ENCODE data around the gene PKD2. TPM values are rescaled to one million over a fixed set of nuclear protein-coding genes. Genes with fewer than 3 reads are reported as not detected.

PKD2 gene
- total and polyA plus RNA-seq, 2 of the 13 experiments (the other 11 are each of a cell fraction or from before 2014, with no cell fraction given): 5.6 to 9.1 TPM

GRCh38 chr4:88029556-88029955 lies 22.1 kb downstream of the PKD2 start:
- ChIA-PET POLR2A (no interaction called here), CTCF (ENCODE audit: low intra/inter-chr PET ratio, low total read pairs) (no interaction called here)
- ATAC-seq (no peak), FAIRE-seq (no peak), DNase-seq (ENCODE audit: low spot score) (no peak)
- Histone ChIP-seq H3K4me3 (replicated peaks in 1 of 3; ENCODE audit: insufficient read depth in 1 of 3, low read depth in 2 of 3, low read length in 3 of 3) (no peak overlapping the region), H3K27ac (ENCODE audit: extremely low read length, insufficient read depth, low read length) (no peak overlapping the region), H3K4me1 (ENCODE audit: insufficient read depth, low read length) (no peaks in the 10 kb centered on the region), H2AFZ (ENCODE audit: low read length) (no peak overlapping the region), H3K27me3 (ENCODE audit: control insufficient read depth in 1 of 2, insufficient read depth in 2 of 2, low read length in 2 of 2) (no peaks in the 10 kb centered on the region), H3K36me3 (replicated peaks in 1 of 2; ENCODE audit: control insufficient read depth in 1 of 2, insufficient read depth in 2 of 2, low read length in 2 of 2) (no peaks in the 10 kb centered on the region; a peak in 3 of 5 replicates), H4K20me1 (ENCODE audit: insufficient read depth, low read length) (no peaks in the 10 kb centered on the region), H3K9ac (ENCODE audit: insufficient read depth, low read depth, low read length) (no peak overlapping the region), H3K79me2 (ENCODE audit: insufficient read depth, low read length) (no peaks in the 10 kb centered on the region), H3K4me2 (ENCODE audit: low read depth, low read length) (no peak overlapping the region), H3K9me3 (ENCODE audit: low read length) (peaks cover 12% of the 10 kb centered on the region)
- in situ Hi-C loops (cut with HindIII; ENCODE audit: extremely low pct_ligation_motif_present, low pct_unique_long_range_greater_than_20kb): no loop called here
- no TSS peak for BruUV-seq (replicated peaks)
- intact Hi-C loops (cut with micrococcal nuclease; ENCODE audit: unreplicated experiment): loop anchor here (5.0 kb wide), 1 partner anchor 883 kb away; no protein-coding TSS in a partner anchor
- WGBS (ENCODE audit: low lambda C conversion rate): over 99% methylated on average over 3 of the region's 3 CpGs
- TF ChIP-seq RORA (CRISPR knock-in tag; IDR thresholded peaks at IDR 0.05) (no peak), SIX4 (CRISPR knock-in tag; IDR thresholded peaks at IDR 0.05) (no peak), GLI4 (CRISPR knock-in tag; IDR thresholded peaks at IDR 0.05; ENCODE audit: borderline replicate concordance) (no peak)

GRCh38 chr4:88030565-88031310 lies 23.3 kb downstream of the PKD2 start:
- FAIRE-seq (no peak), DNase-seq (ENCODE audit: low spot score) (no peak), ATAC-seq (no peak)
- no peaks in the 10 kb centered on the region for H3K27me3 ChIP-seq (ENCODE audit: control insufficient read depth in 1 of 2, insufficient read depth in 2 of 2, low read length in 2 of 2)
- peaks cover 0 to 3% of the 10 kb centered on the region in 2 experiments; a peak in 3 of 5 replicates for H3K36me3 ChIP-seq (replicated peaks in 1 of 2; ENCODE audit: control insufficient read depth in 1 of 2, insufficient read depth in 2 of 2, low read length in 2 of 2)
- H3K79me2 ChIP-seq (ENCODE audit: insufficient read depth, low read length): no peaks in the 10 kb centered on the region
- H3K4me2 ChIP-seq (ENCODE audit: low read depth, low read length): no peak overlapping the region
- H3K4me3 ChIP-seq (replicated peaks in 1 of 3; ENCODE audit: insufficient read depth in 1 of 3, low read depth in 2 of 3, low read length in 3 of 3): no peak overlapping the region
- intact Hi-C loops (cut with micrococcal nuclease; ENCODE audit: unreplicated experiment) (no loop called here), in situ Hi-C loops (cut with HindIII; ENCODE audit: extremely low pct_ligation_motif_present, low pct_unique_long_range_greater_than_20kb) (loop anchor here (10.0 kb wide), 1 partner anchor 484 kb away; no protein-coding TSS in a partner anchor)
- 84% methylated on average over 12 of the region's 12 CpGs for WGBS (ENCODE audit: low lambda C conversion rate)
- no peaks in the 10 kb centered on the region for H3K4me1 ChIP-seq (ENCODE audit: insufficient read depth, low read length)
- ChIA-PET POLR2A (no interaction called here), CTCF (ENCODE audit: low intra/inter-chr PET ratio, low total read pairs) (interaction anchor here (1.1 kb wide), 1 partner anchor 181 kb away, joined by 3 read pairs; no protein-coding TSS in a partner anchor)
- peaks cover 9% of the 10 kb centered on the region for H3K9me3 ChIP-seq (ENCODE audit: low read length)
- no peaks in the 10 kb centered on the region for H4K20me1 ChIP-seq (ENCODE audit: insufficient read depth, low read length)
- H2AFZ ChIP-seq (ENCODE audit: low read length): no peak overlapping the region
- no TSS peak for BruUV-seq (replicated peaks)
- no peak overlapping the region for H3K9ac ChIP-seq (ENCODE audit: insufficient read depth, low read depth, low read length)
- no peak overlapping the region for H3K27ac ChIP-seq (ENCODE audit: extremely low read length, insufficient read depth, low read length)
- TF ChIP-seq DBP (CRISPR knock-in tag; IDR thresholded peaks at IDR 0.05; ENCODE audit: not compliant biosample characterization) (no peak), DDIT3 (CRISPR knock-in tag; IDR thresholded peaks at IDR 0.05) (no peak), GABPB1 (CRISPR knock-in tag; IDR thresholded peaks at IDR 0.05) (no peak), SRSF1 (optimal IDR thresholded peaks at IDR 0.05; ENCODE audit: low read depth, low read length) (no peak), JUNB (CRISPR knock-in tag; IDR thresholded peaks at IDR 0.05; ENCODE audit: borderline replicate concordance) (no peak), ZNF276 (CRISPR knock-in tag; IDR thresholded peaks at IDR 0.05; ENCODE audit: low read depth) (no peak), RCOR2 (CRISPR knock-in tag; IDR thresholded peaks at IDR 0.05) (no peak), HDAC6 (IDR thresholded peaks at IDR 0.05; ENCODE audit: low read depth, low read length) (no peak), ZNF83 (CRISPR knock-in tag; IDR thresholded peaks at IDR 0.05; ENCODE audit: borderline replicate concordance) (no peak), MYPOP (CRISPR knock-in tag; IDR thresholded peaks at IDR 0.05) (no peak)

Data from HepG2 (cell line).